GM18858 (cell line): ENCODE measurements around the gene SGMS1.

Experiments
- ATAC-seq: cut with Tn5 transposase; IDR thresholded peaks from one replicate; pipeline ENCODE4 v1.9.1; 2021; ENCODE audit not compliant: unreplicated experiment

Gene SGMS1

GRCh38 chr10:50316695-50317648 lies 306.8 kb downstream of the SGMS1 start:
- ATAC-seq, result peak; percentile 44

DNA sequence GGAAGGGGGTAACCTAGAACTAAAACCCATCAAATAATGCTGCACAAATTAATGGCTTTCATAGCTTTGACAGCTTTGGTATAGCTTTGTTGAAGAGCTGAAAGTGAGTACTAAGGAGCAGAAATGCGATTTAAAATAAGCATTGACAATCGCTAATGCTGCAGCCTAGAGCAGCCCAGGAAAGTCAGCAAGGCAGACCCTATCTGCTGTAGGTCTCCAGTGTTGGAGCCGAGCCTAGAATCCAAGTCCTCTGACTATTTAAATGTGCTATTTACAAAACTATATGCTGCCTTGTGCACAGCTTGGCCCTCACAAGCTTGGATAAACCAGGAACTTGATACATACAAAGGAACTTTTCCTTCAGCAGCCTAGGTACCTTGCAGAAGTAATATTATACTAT lies 307.6 kb downstream of the SGMS1 start:
- ATAC-seq, result no peak

DNA sequence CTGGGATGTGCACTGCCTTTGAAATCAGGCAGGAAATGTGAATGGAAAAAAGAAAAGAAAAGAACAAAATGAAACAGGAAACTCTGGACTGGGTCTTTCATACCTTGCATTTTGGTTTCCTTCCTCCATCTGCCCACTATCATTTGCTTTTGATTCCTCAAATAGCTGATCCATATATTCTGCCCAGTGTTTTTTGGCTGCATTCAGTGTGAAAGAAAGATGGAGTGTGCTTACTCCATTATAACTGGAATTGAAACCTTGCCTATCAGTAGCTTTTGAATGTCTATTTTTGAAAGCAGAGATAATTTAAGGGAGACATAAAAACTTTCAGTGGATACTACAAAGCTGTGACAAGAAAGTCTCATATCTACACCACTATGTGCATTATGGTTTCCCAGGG lies 308.3 kb downstream of the SGMS1 start:
- no peak for ATAC-seq

- ATAC-seq, result no peak
Observed at GRCh38 chr10:50314169-50315071, 309.3 kb downstream of the SGMS1 start.

- no peak for ATAC-seq
Observed at GRCh38 chr10:50312464-50313437, 311.0 kb downstream of the SGMS1 start.

- peak; percentile 72 for ATAC-seq
Observed at GRCh38 chr10:50310560-50311174, 313.1 kb downstream of the SGMS1 start.

- no peak for ATAC-seq
Observed at GRCh38 chr10:50309342-50309741, 314.4 kb downstream of the SGMS1 start.

DNA sequence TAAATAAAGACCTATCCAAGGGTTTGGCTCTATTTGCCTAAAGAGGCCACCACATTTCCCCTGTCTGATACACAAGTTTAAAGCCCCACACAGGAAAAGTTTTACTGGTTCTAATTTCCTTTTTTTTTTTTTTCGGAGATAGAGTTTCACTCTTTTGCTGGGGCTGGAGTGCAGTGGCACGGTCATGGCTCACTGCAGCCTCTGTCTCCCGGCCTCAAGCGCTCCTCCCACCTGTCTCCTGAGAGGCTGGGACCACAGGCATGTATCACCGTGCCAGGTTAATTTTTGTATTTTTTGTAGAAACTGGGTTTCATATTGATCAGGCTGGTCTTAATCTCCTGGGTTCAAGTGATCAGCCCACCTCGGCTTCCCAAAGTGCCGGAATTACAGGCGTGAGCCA lies 319.1 kb downstream of the SGMS1 start:
- no peak for ATAC-seq

GRCh38 chr10:50299948-50300669 lies 323.6 kb downstream of the SGMS1 start:
- no peak for ATAC-seq

GRCh38 chr10:50295367-50295766 lies 328.4 kb downstream of the SGMS1 start:
- no peak for ATAC-seq

GRCh38 chr10:50294582-50294981 lies 329.2 kb downstream of the SGMS1 start:
- ATAC-seq, result no peak

DNA sequence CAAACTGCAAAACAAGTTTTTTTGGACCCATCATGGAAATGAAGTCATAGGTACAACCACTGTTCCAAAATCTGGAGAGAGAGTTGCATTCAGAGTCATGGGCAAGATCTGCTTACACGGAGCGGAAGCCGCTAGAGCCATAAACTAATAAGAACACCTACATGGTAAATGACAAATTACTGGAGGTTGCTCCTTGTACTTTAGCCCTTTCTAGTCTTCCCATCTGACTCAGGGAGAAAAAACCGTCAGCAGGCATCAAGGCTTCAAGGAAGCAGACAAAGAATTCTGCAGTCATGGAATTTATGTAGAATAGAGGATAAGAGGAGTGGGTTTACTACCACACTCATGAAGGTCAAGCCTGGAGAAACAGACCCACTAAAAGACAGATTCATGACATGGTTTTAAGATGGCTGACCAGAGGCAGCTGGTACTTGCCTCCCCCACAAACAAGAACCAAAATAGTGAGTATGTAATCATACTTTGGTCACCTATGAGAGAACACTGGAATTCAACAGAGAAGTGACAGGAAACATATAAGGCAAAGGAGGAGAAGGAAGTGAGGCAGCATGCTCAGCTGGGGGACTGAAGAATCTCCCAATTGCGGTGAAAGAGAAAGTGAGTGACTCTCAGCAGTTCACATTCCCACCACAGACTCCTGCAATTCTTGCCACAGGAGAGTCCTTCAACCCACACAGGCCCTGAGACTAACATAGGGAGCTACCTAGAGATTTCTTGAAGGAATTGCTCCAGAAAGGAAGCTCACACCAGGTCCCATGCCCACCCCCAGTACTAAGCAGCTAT lies 330.0 kb downstream of the SGMS1 start:
- ATAC-seq, result no peak

- no peak for ATAC-seq
Observed at GRCh38 chr10:50291261-50291850, 332.4 kb downstream of the SGMS1 start.

GRCh38 chr10:50289196-50289595 lies 334.6 kb downstream of the SGMS1 start:
- no peak for ATAC-seq

- ATAC-seq, result no peak
Observed at GRCh38 chr10:50286996-50287803, 336.6 kb downstream of the SGMS1 start.

DNA sequence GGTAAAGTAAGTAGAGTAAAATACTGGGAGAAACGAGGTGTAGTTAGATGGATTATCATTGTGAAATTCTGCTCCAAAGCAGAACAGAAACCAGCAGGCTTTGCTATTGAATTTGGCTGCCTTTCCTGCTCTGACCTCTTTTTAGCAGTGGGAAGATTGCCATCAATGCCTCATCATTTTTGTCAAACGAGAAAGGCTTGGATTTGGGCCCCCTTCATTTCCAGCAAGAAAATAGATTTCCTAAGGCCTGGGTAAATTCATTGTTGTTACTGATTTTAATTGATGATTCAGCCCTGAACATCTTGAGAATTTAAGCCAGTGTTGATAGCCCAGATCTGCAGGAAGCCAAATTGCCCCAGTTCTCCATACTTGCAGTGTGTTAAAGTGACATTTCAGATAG lies 337.2 kb downstream of the SGMS1 start:
- ATAC-seq, result no peak

DNA sequence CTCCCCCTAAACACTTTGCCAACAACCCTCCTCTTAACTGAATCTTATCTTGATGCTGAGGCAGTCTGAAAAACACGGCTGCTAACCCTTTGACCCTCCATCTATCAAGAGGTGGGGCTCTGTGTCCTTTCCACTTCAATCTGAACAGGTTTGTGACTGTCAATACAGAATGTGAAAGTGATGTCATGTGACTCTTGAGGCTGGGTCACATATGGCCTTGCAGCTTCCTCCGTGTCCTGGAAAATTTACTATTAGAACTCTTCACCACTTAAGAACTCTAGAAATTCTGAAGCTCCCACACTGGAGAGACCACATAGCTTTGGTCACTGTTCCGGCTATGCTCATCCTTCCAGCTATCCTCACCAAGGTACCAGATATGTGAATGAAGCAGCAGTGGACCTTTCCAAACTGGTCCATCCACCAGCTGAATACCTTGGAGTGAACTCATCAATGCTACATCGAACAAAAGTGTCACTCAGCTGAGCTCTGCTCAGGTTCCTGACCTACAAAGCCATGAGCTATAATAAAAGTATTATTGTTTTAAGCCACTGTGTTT lies 341.7 kb downstream of the SGMS1 start:
- ATAC-seq, result no peak
